K562 (cell line): ENCODE results near the gene HRH1. TPM values are rescaled to one million over a fixed set of nuclear protein-coding genes. Genes with fewer than 3 reads are reported as not detected.

ENCODE experiments used
- ATAC-seq: fragments of 200-7000 bp; cut with Tn5 transposase; 3 replicates; pipeline ENCODE4 v1.9.1; 2020; ENCODE audit warnings: moderate library complexity
- BruUV-seq: library from RNA; stranded (reverse); fragments of 400-500 nt; replicated peaks from 2 replicates; lab custom pipeline; 2021; lab: Mats Ljungman, UMichigan
- CTCF ChIA-PET: fragments of 300-600 bp; formaldehyde crosslinking; extraction: SDS; loops from one replicate; lab custom pipeline; 2021; ENCODE audit warnings: low intra/inter-chr PET ratio; lab: Yijun Ruan, JAX
- POLR2A ChIA-PET: fragments of 300-600, 350-650 bp; sonication (Branson Sonifier 250); formaldehyde crosslinking; extraction: SDS; loops from one replicate; lab custom pipeline; 2021; ENCODE audit warnings: antibody characterized with exemption, inconsistent platforms; lab: Yijun Ruan, JAX
- DNase-seq, 4 experiments: peaks; one replicate each; pipeline versions ENCODE4 v3.0.0 to v3.0.0-alpha.2; 2011 to 2018; ENCODE audit warnings: low spot score in 3 of 4, mixed read lengths in 3 of 4; ENCODE audit errors: extremely low read depth in 1 of 4
- FAIRE-seq: peaks from 2 replicates; lab custom pipeline; 2011; peaks lifted over from hg19 to GRCh38; lab: Jason Lieb, UNC
- H2AFZ ChIP-seq: 2 replicates; pipeline ENCODE4 v1.6.0; 2011; ENCODE audit warnings: low read depth, low read length, control low read depth, inconsistent platforms
- H3K27ac ChIP-seq: fragments of 200-600 bp; 3 replicates; pipeline ENCODE4 v1.8.0; 2011; ENCODE audit warnings: low read depth, mild to moderate bottlenecking, control low read depth, inconsistent platforms, low read length, moderate library complexity, mixed read lengths; ENCODE audit errors: extremely low read depth
- H3K27me3 ChIP-seq, 2 experiments: fragments of 300-600 bp in 1 of 2; 2 replicates in 1 of 2; 3 replicates in 1 of 2; pipeline versions ENCODE4 v1.6.0 to v1.8.0; 2011; ENCODE audit warnings: inconsistent platforms in 2 of 2, low read length in 2 of 2, mild to moderate bottlenecking in 1 of 2, mixed read lengths in 1 of 2, moderate library complexity in 1 of 2; ENCODE audit not compliant: control insufficient read depth in 2 of 2, insufficient read depth in 2 of 2
- H3K36me3 ChIP-seq: fragments of 300-600 bp; 3 replicates; pipeline ENCODE4 v1.8.0; 2011; ENCODE audit warnings: mild to moderate bottlenecking, low read length, inconsistent platforms; ENCODE audit not compliant: control insufficient read depth, insufficient read depth
- H3K4me1 ChIP-seq, 2 experiments: fragments of 200-600 bp in 1 of 2; replicated peaks in 1 of 2; 2 replicates in 1 of 2; 3 replicates in 1 of 2; pipeline versions ENCODE4 v1.5.1 to v1.8.0; 2011; ENCODE audit warnings: inconsistent platforms in 2 of 2, low read length in 2 of 2, mild to moderate bottlenecking in 1 of 2, mixed read lengths in 1 of 2, moderate library complexity in 1 of 2; ENCODE audit not compliant: control insufficient read depth in 2 of 2, insufficient read depth in 2 of 2
- H3K4me2 ChIP-seq: 2 replicates; pipeline ENCODE4 v1.6.1; 2011; ENCODE audit warnings: low read length, control low read depth, inconsistent platforms, mixed read lengths; ENCODE audit not compliant: insufficient read depth
- H3K4me3 ChIP-seq: fragments of 200-600 bp; sonication (generic), shearing (Covaris generic); 2 replicates; pipeline ENCODE4 v1.5.1; 2016; ENCODE audit warnings: control low read depth, inconsistent platforms
- H3K79me2 ChIP-seq: fragments of 200-600 bp; 3 replicates; pipeline ENCODE4 v1.8.0; 2011; ENCODE audit warnings: low read length, inconsistent platforms; ENCODE audit not compliant: control insufficient read depth, insufficient read depth
- H3K9ac ChIP-seq, 2 experiments: 2 replicates each; pipeline versions ENCODE4 v1.6.0 to v1.6.1; 2011; ENCODE audit warnings: low read depth in 2 of 2, low read length in 2 of 2, control low read depth in 1 of 2, inconsistent platforms in 1 of 2, mild to moderate bottlenecking in 1 of 2, mixed read lengths in 1 of 2; ENCODE audit not compliant: insufficient read depth in 1 of 2
- H3K9me1 ChIP-seq: one replicate; pipeline ENCODE4 v1.6.0; 2011; ENCODE audit warnings: inconsistent platforms, mild to moderate bottlenecking, low read length, moderate library complexity; ENCODE audit not compliant: control insufficient read depth, insufficient read depth
- H3K9me3 ChIP-seq: replicated peaks from 2 replicates; pipeline ENCODE4 v1.5.1; 2011; ENCODE audit warnings: low read depth, low read length, inconsistent platforms; ENCODE audit not compliant: control insufficient read depth, insufficient read depth
- H4K20me1 ChIP-seq: replicated peaks from 2 replicates; pipeline ENCODE4 v1.6.1; 2011; ENCODE audit warnings: low read length, inconsistent platforms, mixed read lengths; ENCODE audit not compliant: control insufficient read depth, insufficient read depth
- ELF1 ChIP-seq: fragments of 200-800 bp; sonication (Bioruptor generic); IDR thresholded peaks from 2 replicates; pipeline ENCODE4 v1.6.1; 2016; ENCODE audit warnings: missing genetic modification characterization, missing compliant biosample characterization
- KAT2B ChIP-seq: IDR thresholded peaks from one replicate; pipeline ENCODE4 v1.6.1; 2012; ENCODE audit warnings: low read depth, mild to moderate bottlenecking, control low read depth, inconsistent platforms, low read length, moderate library complexity
- ZKSCAN1 ChIP-seq: fragments of 150-350 bp; IDR thresholded peaks from 2 replicates; pipeline ENCODE4 v1.6.1; 2016; ENCODE audit warnings: low read depth, low read length
- ZNF146 ChIP-seq: IDR thresholded peaks from one replicate; pipeline ENCODE4 v1.6.1; 2018; ENCODE audit warnings: missing compliant biosample characterization; ENCODE audit not compliant: unreplicated experiment
- ZNF586 ChIP-seq: fragments of 450-650 bp; formaldehyde crosslinking; conservative IDR thresholded peaks from 2 replicates; pipeline ENCODE4 v1.4.0; 2020; ENCODE audit warnings: mild to moderate bottlenecking, moderate library complexity
- WGBS: fragments of 100-300 bp; shearing (Covaris generic); methylation state at CpG from one replicate; pipeline ENCODE4 v1.1.6; 2016; ENCODE audit warnings: low coverage, mixed read lengths; ENCODE audit not compliant: insufficient coverage; ENCODE audit errors: missing lambda C conversion rate; 5-methylcytosine and 5-hydroxymethylcytosine counted together
- in situ Hi-C: fragments of 300-500 bp; cut with MboI; formaldehyde crosslinking; loops from 4 replicates; pipeline ENCODE4 v1.15.0; 2018; ENCODE audit warnings: inconsistent platforms, mixed read lengths
- intact Hi-C: fragments of 100-400 bp; cut with micrococcal nuclease; formaldehyde crosslinking; loops from 2 replicates; pipeline ENCODE4 v1.14.2; 2022
- polyA plus RNA-seq, 8 experiments: library from polyadenylated mRNA; depleted of rRNA in 4 of 8; stranded (reverse) in 5 of 8; unstranded in 3 of 8; fragments of >200 nt; fragmentation: Nextera tagmentation in 2 of 8; fragmentation: Illumina TruSeq in 1 of 8; extraction: Ambion mirVana in 2 of 8; extraction: Trizol in 1 of 8; gene quantifications; 2 replicates each; pipeline versions ENCODE4 v1.2.1 to v1.2.3, GENCODE V29; 2011 to 2014; ENCODE audit warnings: inconsistent platforms in 1 of 8, missing spikeins in 1 of 8
- total RNA-seq, 7 experiments: library from RNA; depleted of rRNA in 6 of 7; stranded (reverse); fragments of >200 nt in 6 of 7; fragmentation: Illumina TruSeq in 2 of 7; extraction: Trizol in 2 of 7; gene quantifications; 2 replicates each; pipeline versions ENCODE4 v1.2.1 to v1.2.3, GENCODE V29; 2011 to 2021; ENCODE audit warnings: low replicate concordance in 1 of 7

The HRH1 gene
- total and polyA plus RNA-seq, 9 of the 15 experiments (the other 6 are each of a cell fraction or from before 2014, with no cell fraction given) = 0.03 to 0.15 (median 0.06) TPM; not detected in 1

GRCh38 chr3:11170052-11170770, 15.9 kb downstream of the HRH1 start:
- in situ Hi-C loops = no loop called here
- no peak overlapping the region for H2AFZ ChIP-seq
- H3K4me2 ChIP-seq = no peak overlapping the region

GRCh38 chr3:11172096-11172690, 17.9 kb downstream of the HRH1 start:
- Histone ChIP-seq H3K36me3 (no peaks in the 10 kb centered on the region), H3K9me3 (no peaks in the 10 kb centered on the region), H3K9ac (no peak overlapping the region), H3K27me3 (peaks cover 28 to 48% of the 10 kb centered on the region in 2 experiments), H2AFZ (no peak overlapping the region), H3K9me1 (no peaks in the 10 kb centered on the region), H3K4me2 (no peak overlapping the region), H4K20me1 (peaks cover 8% of the 10 kb centered on the region; the same call in 1 of the 2 replicates), H3K4me3 (no peak overlapping the region), H3K27ac (no peak overlapping the region), H3K4me1 (no peaks in the 10 kb centered on the region), H3K79me2 (no peaks in the 10 kb centered on the region)
- in situ Hi-C loops = no loop called here
- ChIA-PET POLR2A (interaction anchor here (0.8 to 1.6 kb wide), 2 partner anchors 12 to 16 kb away, joined by 3 to 8 read pairs; no protein-coding TSS in a partner anchor), CTCF (no interaction called here)
- no peak for FAIRE-seq
- ATAC-seq = no peak
- no peak for DNase-seq
- 0% methylated on average over 4 of the region's 4 CpGs for WGBS
- no peak for TF ChIP-seq ZNF146 (CRISPR knock-in tag)
- no peak for TF ChIP-seq ELF1 (tag)
- intact Hi-C loops = no loop called here
- no TSS peak for BruUV-seq

More at GRCh38 chr3:11170052-11170770, 15.9 kb downstream of the HRH1 start:
- H3K9ac ChIP-seq = no peak overlapping the region
- H3K79me2 ChIP-seq = no peaks in the 10 kb centered on the region
- H3K4me3 ChIP-seq = no peak overlapping the region
- DNase-seq (no peak), ATAC-seq (no peak), FAIRE-seq (peak; percentile 62)
- BruUV-seq = no TSS peak
- no peak overlapping the region for H3K27ac ChIP-seq
- no peak for TF ChIP-seq KAT2B
- peak; percentile 88 for TF ChIP-seq ZKSCAN1
- 0 out of 2 replicates have a peak, but pooled peaks have one; percentile 26 for TF ChIP-seq ZNF586 (CRISPR knock-in tag)
- CTCF ChIA-PET = interaction anchor here (0.6 kb wide), 1 partner anchor 87 kb away, joined by 5 read pairs; no protein-coding TSS in a partner anchor
- H3K9me3 ChIP-seq = no peaks in the 10 kb centered on the region
- intact Hi-C loops = no loop called here
- under 1% methylated on average over 21 of the region's 21 CpGs for WGBS
- no peaks in the 10 kb centered on the region for H3K9me1 ChIP-seq
- H3K27me3 ChIP-seq = peaks cover 30 to 57% of the 10 kb centered on the region in 2 experiments
- POLR2A ChIA-PET = interaction anchor here (1.0 to 1.6 kb wide), 2 partner anchors 12 to 16 kb away, joined by 3 read pairs; no protein-coding TSS in a partner anchor
- H3K4me1 ChIP-seq = no peaks in the 10 kb centered on the region
- H4K20me1 ChIP-seq = peaks cover 8% of the 10 kb centered on the region; the same call in 1 of the 2 replicates
- no peaks in the 10 kb centered on the region for H3K36me3 ChIP-seq
